Loucy (cell line): ENCODE data around the gene RIMKLB.

Experiments used
- H2AFZ ChIP-seq: fragments of 200-600 bp; sonication (generic); 2 replicates; pipeline ENCODE4 v1.6.0; 2016; ENCODE audit warnings: antibody characterized with exemption, mild to moderate bottlenecking, low read length, moderate library complexity
- H3F3A ChIP-seq: fragments of 200-600 bp; 2 replicates; pipeline ENCODE4 v1.6.0; 2016; ENCODE audit warnings: antibody characterized with exemption, low read depth, mild to moderate bottlenecking
- H3K27me3 ChIP-seq: fragments of 200-600 bp; sonication (generic); 2 replicates; pipeline ENCODE4 v1.6.1; 2014; ENCODE audit warnings: low read length, mild to moderate bottlenecking; ENCODE audit not compliant: insufficient read depth, poor library complexity, severe bottlenecking
- H3K36me3 ChIP-seq: fragments of 200-600 bp; sonication (generic); 2 replicates; pipeline ENCODE4 v1.6.1; 2016; ENCODE audit warnings: low read length; ENCODE audit not compliant: insufficient read depth
- H3K4me1 ChIP-seq: fragments of 200-600 bp; sonication (generic); 2 replicates; pipeline ENCODE4 v1.5.1; 2014; ENCODE audit warnings: low read length, mild to moderate bottlenecking; ENCODE audit not compliant: insufficient read depth, poor library complexity, severe bottlenecking
- H3K4me2 ChIP-seq: fragments of 200-600 bp; sonication (generic); 2 replicates; pipeline ENCODE4 v1.6.0; 2014; ENCODE audit warnings: antibody characterized with exemption, low read length, low read depth, mild to moderate bottlenecking; ENCODE audit not compliant: poor library complexity, severe bottlenecking
- H3K4me3 ChIP-seq: fragments of 200-600 bp; sonication (generic); 2 replicates; pipeline ENCODE4 v1.5.1; 2014; ENCODE audit warnings: low read length, mild to moderate bottlenecking, mixed read lengths; ENCODE audit not compliant: poor library complexity, severe bottlenecking
- H3K79me2 ChIP-seq: fragments of 200-600 bp; sonication (generic); 2 replicates; pipeline ENCODE4 v1.6.1; 2014; ENCODE audit warnings: low read length; ENCODE audit not compliant: insufficient read depth
- H3K9ac ChIP-seq: fragments of 200-600 bp; sonication (generic); 2 replicates; pipeline ENCODE4 v1.6.0; 2014; ENCODE audit warnings: mild to moderate bottlenecking, low read depth, low read length, moderate library complexity; ENCODE audit not compliant: poor library complexity, severe bottlenecking
- H3K9me2 ChIP-seq: fragments of 200-600 bp; sonication (generic); replicated peaks from 2 replicates; pipeline ENCODE4 v1.6.1; 2016; ENCODE audit warnings: low read depth, low read length, mixed read lengths
- H3K9me3 ChIP-seq: fragments of 200-600 bp; sonication (generic); 2 replicates; pipeline ENCODE4 v1.6.1; 2014; ENCODE audit warnings: mild to moderate bottlenecking, antibody characterized with exemption, low read length, low read depth; ENCODE audit not compliant: insufficient read depth
- H4K20me1 ChIP-seq: fragments of 200-600 bp; sonication (generic); 2 replicates; pipeline ENCODE4 v1.6.0; 2014; ENCODE audit warnings: antibody characterized with exemption, low read length, mild to moderate bottlenecking; ENCODE audit not compliant: insufficient read depth, poor library complexity, severe bottlenecking
- CTCF ChIP-seq: fragments of 200-600 bp; sonication (generic); conservative IDR thresholded peaks from 2 replicates; pipeline ENCODE4 v1.5.1; 2014; ENCODE audit warnings: mild to moderate bottlenecking, antibody characterized with exemption, low read length
- EZH2phosphoT487 ChIP-seq: fragments of 200-600 bp; IDR thresholded peaks from 2 replicates; pipeline ENCODE4 v1.6.1; 2018; ENCODE audit warnings: antibody characterized with exemption, mild to moderate bottlenecking, moderate library complexity, borderline replicate concordance

The RIMKLB gene

DNA sequence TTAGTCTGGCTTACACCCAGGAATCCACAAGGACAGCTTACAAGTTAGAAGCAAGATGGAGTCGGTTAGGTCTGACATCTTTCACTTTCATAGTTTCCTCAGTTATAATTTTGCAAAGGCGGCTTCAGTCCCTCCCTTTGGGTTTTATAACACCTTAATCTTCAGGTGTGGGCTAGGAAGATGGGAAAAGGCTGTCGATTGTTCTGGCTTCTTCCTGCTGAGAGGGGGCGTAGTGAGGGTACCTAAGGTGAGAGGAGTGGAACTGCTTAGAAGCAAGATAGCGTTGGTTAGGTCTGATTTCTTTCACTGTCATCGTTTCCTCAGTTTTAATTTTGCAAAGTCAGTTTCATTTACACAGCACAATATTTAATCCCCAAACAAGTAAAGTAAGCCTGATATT is 134.7 kb downstream of the RIMKLB start:
- H3F3A ChIP-seq = no peaks in the 10 kb centered on the region
- no peaks in the 10 kb centered on the region for H3K79me2 ChIP-seq
- H4K20me1 ChIP-seq = no peaks in the 10 kb centered on the region
- H3K9me2 ChIP-seq = no peaks in the 10 kb centered on the region
- no peaks in the 10 kb centered on the region for H3K36me3 ChIP-seq
- H3K4me1 ChIP-seq = no peaks in the 10 kb centered on the region
- H3K4me3 ChIP-seq = no peak overlapping the region
- no peaks in the 10 kb centered on the region for H3K9me3 ChIP-seq
- no peak overlapping the region for H2AFZ ChIP-seq
- H3K27me3 ChIP-seq = no peaks in the 10 kb centered on the region
- H3K9ac ChIP-seq = no peak overlapping the region
- TF ChIP-seq EZH2phosphoT487 (no peak), CTCF (no peak)
- H3K4me2 ChIP-seq = no peak overlapping the region
